Ishikawa (cell line): ENCODE results near the gene PPP1R3F.

ENCODE experiments used
- CEBPB ChIP-seq: IDR thresholded peaks from 2 replicates; pipeline ENCODE4 v1.6.1; 2012
- CREB1 ChIP-seq: IDR thresholded peaks from 2 replicates; pipeline ENCODE4 v1.6.1; 2012; ENCODE audit warnings: low read depth
- EGR1 ChIP-seq: IDR thresholded peaks from 2 replicates; pipeline ENCODE4 v1.6.1; 2012
- EP300 ChIP-seq: IDR thresholded peaks from 2 replicates; pipeline ENCODE4 v1.6.1; 2012; ENCODE audit warnings: borderline replicate concordance
- FOXM1 ChIP-seq: IDR thresholded peaks from 2 replicates; pipeline ENCODE4 v1.6.1; 2012; ENCODE audit warnings: low read depth, borderline replicate concordance
- MAX ChIP-seq: IDR thresholded peaks from 2 replicates; pipeline ENCODE4 v1.6.1; 2012
- NFIC ChIP-seq: IDR thresholded peaks from 2 replicates; pipeline ENCODE4 v1.6.1; 2012
- RAD21 ChIP-seq: IDR thresholded peaks from 2 replicates; pipeline ENCODE4 v1.6.1; 2012; ENCODE audit warnings: low read depth
- REST ChIP-seq: IDR thresholded peaks from 2 replicates; pipeline ENCODE4 v1.6.1; 2012; ENCODE audit warnings: low read depth, mild to moderate bottlenecking
- TAF1 ChIP-seq: IDR thresholded peaks from 2 replicates; pipeline ENCODE4 v1.6.1; 2012; ENCODE audit warnings: low read depth, mild to moderate bottlenecking
- TCF12 ChIP-seq: IDR thresholded peaks from 2 replicates; pipeline ENCODE4 v1.6.1; 2012; ENCODE audit warnings: low read depth
- TEAD4 ChIP-seq: IDR thresholded peaks from 2 replicates; pipeline ENCODE4 v1.6.1; 2012
- USF1 ChIP-seq: IDR thresholded peaks from 2 replicates; pipeline ENCODE4 v1.6.1; 2012
- YY1 ChIP-seq: IDR thresholded peaks from 2 replicates; pipeline ENCODE4 v1.6.1; 2012; ENCODE audit warnings: low read depth
- ZBTB7A ChIP-seq: IDR thresholded peaks from 2 replicates; pipeline ENCODE4 v1.6.1; 2012; ENCODE audit warnings: low read depth

PPP1R3F gene

GRCh38 chrX:49300703-49301102, 31.1 kb downstream of the PPP1R3F start:
- TF ChIP-seq NFIC (no peak), EP300 (no peak), USF1 (no peak), TEAD4 (no peak), MAX (no peak)

- TF ChIP-seq TEAD4 (no peak), NFIC (no peak)
These were observed 33.8 kb downstream of the PPP1R3F start, which contains the start of gene GAGE10 for GRCh38 chrX:49303346-49303745. Gene GAGE10 (plus strand): TSS chrX:49303646. CDS start chrX:49304860, 1,214 bp downstream.

- no peak for TF ChIP-seq CEBPB
- TF ChIP-seq TAF1, result no peak
These were observed 39.1 kb downstream of the PPP1R3F start for GRCh38 chrX:49308604-49309269.

GRCh38 chrX:49309401-49309981, 39.9 kb downstream of the PPP1R3F start:
- no peak for TF ChIP-seq MAX
- TF ChIP-seq CREB1, result no peak
- no peak for TF ChIP-seq TAF1
- TF ChIP-seq FOXM1, result no peak
- no peak for TF ChIP-seq TEAD4
- no peak for TF ChIP-seq ZBTB7A
- no peak for TF ChIP-seq CEBPB

GRCh38 chrX:49310371-49310770, 40.8 kb downstream of the PPP1R3F start:
- TF ChIP-seq RAD21 (no peak), NFIC (no peak), TAF1 (no peak), EGR1 (no peak), YY1 (no peak), FOXM1 (no peak), USF1 (no peak)

- TF ChIP-seq YY1 (no peak), TEAD4 (no peak), TAF1 (no peak), RAD21 (no peak), REST (no peak), NFIC (no peak), EP300 (no peak), USF1 (no peak), FOXM1 (no peak), MAX (no peak), CEBPB (no peak), EGR1 (no peak)
These were observed 42.6 kb downstream of the PPP1R3F start for GRCh38 chrX:49312176-49312575.

- TF ChIP-seq TCF12, result no peak
- no peak for TF ChIP-seq TAF1
- no peak for TF ChIP-seq USF1
- TF ChIP-seq MAX, result no peak
- TF ChIP-seq EGR1, result no peak
- no peak for TF ChIP-seq NFIC
- no peak for TF ChIP-seq CREB1
- no peak for TF ChIP-seq FOXM1
- no peak for TF ChIP-seq RAD21
- TF ChIP-seq YY1, result no peak
- no peak for TF ChIP-seq ZBTB7A
- no peak for TF ChIP-seq CEBPB
- TF ChIP-seq EP300, result no peak
- TF ChIP-seq REST, result no peak
- no peak for TF ChIP-seq TEAD4
These were observed 46.5 kb downstream of the PPP1R3F start for GRCh38 chrX:49316085-49316484.
